Large intestine (tissue), 3 donors: ENCODE results near the gene AP3B1. TPM values are rescaled to one million over a fixed set of nuclear protein-coding genes. Genes with fewer than 3 reads are reported as not detected.

ENCODE experiments used
- DNase-seq, 2 donors: peaks; one replicate each; pipeline versions ENCODE4 v3.0.0 to v3.0.0-alpha.2; 2013
- H3K27ac ChIP-seq: one replicate; pipeline ENCODE4 v1.5.1; 2013; ENCODE audit warnings: low read length
- H3K27me3 ChIP-seq: 2 replicates; pipeline ENCODE4 v1.6.1; 2013; ENCODE audit warnings: low read length; ENCODE audit not compliant: control insufficient read depth, insufficient read depth
- H3K36me3 ChIP-seq: 2 replicates; pipeline ENCODE4 v1.6.1; 2013; ENCODE audit warnings: low read length; ENCODE audit not compliant: control insufficient read depth, insufficient read depth
- H3K4me1 ChIP-seq: one replicate; pipeline ENCODE4 v1.6.1; 2013; ENCODE audit warnings: low read length; ENCODE audit not compliant: control insufficient read depth, insufficient read depth
- H3K4me3 ChIP-seq: one replicate; pipeline ENCODE4 v1.5.1; 2013; ENCODE audit warnings: low read length
- H3K9me3 ChIP-seq: one replicate; pipeline ENCODE4 v1.6.1; 2013; ENCODE audit warnings: mild to moderate bottlenecking, low read depth, low read length, moderate library complexity; ENCODE audit not compliant: control insufficient read depth
- WGBS: methylation state at CpG from one replicate; pipeline ENCODE4 v1.1.5; 2013; ENCODE audit warnings: low lambda C conversion rate; ENCODE audit not compliant: insufficient coverage; 5-methylcytosine and 5-hydroxymethylcytosine counted together
- polyA plus RNA-seq: library from polyadenylated mRNA; unstranded; fragments of 120-200 nt; gene quantifications from one replicate; pipeline ENCODE4 v1.2.1, GENCODE V29; 2013

Gene AP3B1
- polyA plus RNA-seq, 1 donor, result 33.9 TPM

DNA sequence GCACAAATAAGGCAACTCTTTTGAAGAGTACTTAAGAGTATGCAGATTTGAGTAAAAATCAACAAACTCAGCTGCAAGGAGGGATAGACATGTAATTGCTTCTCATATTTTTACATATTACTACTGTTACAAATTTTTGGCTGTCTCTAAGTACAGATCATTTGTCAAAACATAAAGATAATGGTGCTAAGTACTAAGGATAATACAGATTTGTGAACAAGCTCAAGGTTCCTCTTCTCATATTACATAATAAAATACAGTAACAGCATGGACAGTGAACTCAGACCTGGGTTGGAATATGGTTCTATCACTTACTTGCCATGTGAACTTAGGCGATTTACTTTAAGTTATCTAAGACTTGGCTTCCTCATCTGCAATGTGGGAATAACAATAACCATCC, 168.0 kb downstream of the AP3B1 start:
- WGBS, result 100% methylated on average over 1 of the region's 1 CpG
- Histone ChIP-seq H3K27ac (no peak overlapping the region), H3K9me3 (no peaks in the 10 kb centered on the region), H3K36me3 (peaks cover 3% of the 10 kb centered on the region), H3K4me3 (no peak overlapping the region), H3K27me3 (no peaks in the 10 kb centered on the region), H3K4me1 (no peaks in the 10 kb centered on the region)
- DNase-seq, result no peak

DNA sequence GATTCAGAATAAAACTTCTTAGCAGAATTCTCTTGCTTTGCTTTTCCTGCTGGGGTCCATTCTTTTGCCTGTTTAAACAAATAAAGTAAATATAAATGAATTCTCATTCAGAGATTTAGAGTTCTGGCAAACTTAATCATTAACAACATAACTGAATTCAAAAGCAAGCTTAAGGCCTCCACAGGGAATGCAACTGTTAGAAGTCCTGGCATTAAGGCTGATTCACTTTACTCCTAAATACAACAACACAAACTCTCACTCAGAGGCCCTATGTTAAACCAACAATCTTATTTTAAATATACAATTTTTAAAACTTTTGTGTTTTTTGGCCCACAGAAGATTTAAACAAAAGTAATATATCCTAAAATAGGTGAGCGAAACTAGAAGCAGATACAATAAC, 178.3 kb downstream of the AP3B1 start:
- Histone ChIP-seq H3K9me3 (no peaks in the 10 kb centered on the region), H3K27ac (no peak overlapping the region), H3K4me3 (no peak overlapping the region), H3K27me3 (no peaks in the 10 kb centered on the region), H3K36me3 (peaks cover 16% of the 10 kb centered on the region), H3K4me1 (no peaks in the 10 kb centered on the region)
- no peak for DNase-seq
- WGBS, result 100% methylated on average over 1 of the region's 1 CpG

DNA sequence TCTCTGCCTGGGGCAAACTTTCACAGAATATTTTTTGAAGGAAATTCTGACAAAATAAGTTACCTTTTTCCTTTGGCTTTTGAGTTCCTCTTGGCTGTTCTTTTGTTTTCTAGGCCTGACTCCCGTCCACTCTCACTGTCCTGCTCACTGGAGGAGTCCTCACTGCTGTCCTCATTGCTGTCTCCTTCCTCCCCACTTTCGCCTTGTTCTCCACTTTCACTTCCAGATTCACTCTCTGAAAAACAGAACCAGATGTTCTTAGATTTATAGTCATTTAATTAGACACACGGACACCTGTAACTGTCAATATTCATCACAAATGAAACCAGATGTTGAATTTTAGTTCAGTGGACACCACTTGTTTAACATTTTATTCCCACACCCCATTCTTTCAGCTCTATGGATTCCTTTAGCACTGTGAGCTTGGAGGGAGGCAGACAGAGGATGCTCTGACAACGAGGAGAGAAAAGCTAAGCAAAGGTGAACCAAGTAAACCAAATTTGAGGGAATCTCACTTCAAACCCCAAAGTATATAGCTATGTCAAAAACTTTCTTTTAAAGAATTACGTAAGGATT, 180.7 kb downstream of the AP3B1 start:
- no peak for DNase-seq
- WGBS, result 98% methylated on average over 5 of the region's 5 CpGs
- Histone ChIP-seq H3K4me3 (no peak overlapping the region), H3K4me1 (no peaks in the 10 kb centered on the region), H3K9me3 (no peaks in the 10 kb centered on the region), H3K36me3 (peaks cover 22% of the 10 kb centered on the region), H3K27me3 (no peaks in the 10 kb centered on the region), H3K27ac (no peak overlapping the region)

DNA sequence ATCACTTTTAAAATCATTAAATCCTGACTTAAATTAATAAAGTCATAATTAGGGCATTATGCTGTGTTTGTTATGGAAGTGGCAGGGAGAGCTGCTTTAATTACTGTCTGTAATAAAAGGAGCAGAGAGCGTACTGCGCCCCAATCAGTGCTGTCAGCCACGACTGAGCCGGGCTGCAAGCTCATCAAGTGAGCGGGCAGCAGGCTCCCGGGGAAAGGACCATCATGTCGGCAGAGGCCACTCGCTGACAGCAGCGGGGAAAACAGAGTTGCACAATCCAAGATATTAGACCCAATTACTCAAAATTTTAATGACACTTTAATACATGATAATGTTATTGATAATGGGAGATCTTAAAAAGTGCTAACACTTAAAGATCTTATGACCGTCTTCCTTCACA, 181.6 kb downstream of the AP3B1 start:
- 100% methylated on average over 1 of the region's 10 CpGs for WGBS
- no peak for DNase-seq

DNA sequence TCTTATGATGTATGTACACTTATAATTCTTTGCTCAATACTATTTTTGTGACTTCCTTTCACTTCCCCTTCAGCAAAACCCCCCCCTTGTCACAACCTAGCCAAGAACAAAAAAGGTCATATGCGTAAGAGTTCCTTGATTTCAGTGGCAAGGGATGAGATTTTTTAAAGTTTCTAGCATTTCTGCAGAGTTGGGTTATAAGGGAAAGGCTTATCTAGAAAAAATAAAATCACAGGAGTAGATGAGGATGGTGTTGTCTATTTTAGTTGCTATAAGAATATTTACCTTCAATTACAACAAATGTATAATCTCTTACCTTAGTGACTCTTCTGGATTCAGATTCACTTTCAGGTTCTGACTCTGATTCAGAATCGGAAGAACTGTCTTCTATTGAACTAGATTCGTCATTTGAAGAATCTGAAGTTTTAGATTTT, 184.6 kb downstream of the AP3B1 start:
- H3K36me3 ChIP-seq, result peaks cover 25% of the 10 kb centered on the region
- no peaks in the 10 kb centered on the region for H3K9me3 ChIP-seq
- WGBS, result 96% methylated on average over 3 of the region's 3 CpGs
- no peak overlapping the region for H3K27ac ChIP-seq
- no peaks in the 10 kb centered on the region for H3K4me1 ChIP-seq
- DNase-seq, result no peak
- no peak overlapping the region for H3K4me3 ChIP-seq
- H3K27me3 ChIP-seq, result no peaks in the 10 kb centered on the region

More for the DNA sequence above, 181.6 kb downstream of the AP3B1 start:
- no peaks in the 10 kb centered on the region for H3K4me1 ChIP-seq
- H3K9me3 ChIP-seq, result no peaks in the 10 kb centered on the region
- no peak overlapping the region for H3K4me3 ChIP-seq
- no peaks in the 10 kb centered on the region for H3K27me3 ChIP-seq
- H3K36me3 ChIP-seq, result peaks cover 22% of the 10 kb centered on the region
- H3K27ac ChIP-seq, result no peak overlapping the region

DNA sequence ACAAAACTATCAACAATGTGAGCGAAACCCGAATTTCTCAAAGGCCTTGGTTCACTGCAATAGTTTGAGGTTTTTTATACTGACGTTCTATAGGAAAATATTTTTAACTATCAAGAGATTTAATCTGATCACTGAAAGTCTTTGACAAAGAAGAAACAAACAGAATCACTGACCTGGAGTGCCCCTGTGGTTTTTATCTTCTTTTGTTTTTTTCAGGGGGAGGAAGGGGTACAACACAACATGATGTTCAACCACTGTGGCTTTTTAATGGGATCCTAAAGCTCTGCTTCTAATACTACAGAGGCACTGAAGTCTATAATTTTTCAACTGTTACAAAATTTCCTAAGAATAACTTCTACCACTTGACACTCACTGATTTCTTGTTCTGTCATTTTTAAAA, 185.9 kb downstream of the AP3B1 start:
- Histone ChIP-seq H3K27me3 (no peaks in the 10 kb centered on the region), H3K36me3 (peaks cover 16% of the 10 kb centered on the region), H3K4me3 (no peak overlapping the region), H3K4me1 (no peaks in the 10 kb centered on the region), H3K9me3 (no peaks in the 10 kb centered on the region), H3K27ac (no peak overlapping the region)
- WGBS, result 100% methylated on average over 2 of the region's 3 CpGs
- no peak for DNase-seq

DNA sequence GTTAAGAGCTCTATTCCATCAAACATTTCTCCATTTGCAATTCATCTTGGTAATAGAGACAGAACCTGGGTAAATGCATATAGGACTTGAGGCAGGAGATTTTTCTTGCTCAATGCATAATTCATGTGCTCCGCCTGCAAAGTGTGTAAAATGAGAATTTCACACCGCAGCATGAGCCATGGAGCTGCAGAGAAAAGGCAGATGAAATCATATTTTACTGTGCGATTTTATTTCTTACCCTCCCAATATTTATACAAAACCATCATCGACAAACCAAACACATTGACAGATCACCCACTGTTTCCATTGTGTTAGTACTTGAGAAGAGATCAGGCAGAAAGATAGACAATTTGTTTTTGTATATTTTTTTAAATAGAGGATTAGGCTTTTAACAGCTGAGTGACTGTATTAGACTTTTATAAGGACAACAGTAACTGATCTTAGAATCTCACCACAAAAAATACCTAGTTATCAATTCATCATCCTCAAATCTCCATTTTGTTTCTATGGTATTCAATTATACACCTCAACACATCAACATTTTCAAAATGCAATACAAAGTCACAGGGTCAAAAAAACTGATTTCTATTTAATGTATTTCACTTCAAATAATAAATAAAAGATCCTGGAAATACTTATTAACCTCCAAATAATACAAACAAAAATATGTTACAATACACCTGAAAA, 191.1 kb downstream of the AP3B1 start:
- WGBS, result 86% methylated on average over 2 of the region's 4 CpGs
- Histone ChIP-seq H3K27ac (no peak overlapping the region), H3K27me3 (no peaks in the 10 kb centered on the region), H3K4me3 (no peak overlapping the region), H3K4me1 (no peaks in the 10 kb centered on the region), H3K9me3 (no peaks in the 10 kb centered on the region), H3K36me3 (peaks cover 24% of the 10 kb centered on the region)
- no peak for DNase-seq

DNA sequence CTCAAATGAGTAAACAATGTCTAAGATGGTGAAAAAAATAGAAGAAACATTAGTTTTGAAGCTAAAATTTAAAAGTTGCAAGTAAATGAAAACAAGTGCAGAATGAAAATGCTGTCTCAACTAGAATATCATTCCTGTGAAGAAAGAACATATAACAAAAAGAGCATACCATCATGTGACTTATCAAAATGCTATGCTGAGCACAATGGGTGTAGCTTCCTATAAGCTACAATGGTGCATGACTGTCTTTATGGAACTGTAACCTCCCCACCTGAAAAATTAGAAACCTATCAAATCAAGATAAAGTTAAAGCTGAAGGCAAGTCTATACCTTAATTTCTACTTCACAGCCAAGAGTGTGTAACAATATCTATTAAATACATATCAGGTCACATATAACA, 192.0 kb downstream of the AP3B1 start:
- peaks cover 24% of the 10 kb centered on the region for H3K36me3 ChIP-seq
- no peaks in the 10 kb centered on the region for H3K4me1 ChIP-seq
- no peaks in the 10 kb centered on the region for H3K27me3 ChIP-seq
- H3K4me3 ChIP-seq, result no peak overlapping the region
- no peak overlapping the region for H3K27ac ChIP-seq
- DNase-seq, result no peak
- H3K9me3 ChIP-seq, result no peaks in the 10 kb centered on the region

DNA sequence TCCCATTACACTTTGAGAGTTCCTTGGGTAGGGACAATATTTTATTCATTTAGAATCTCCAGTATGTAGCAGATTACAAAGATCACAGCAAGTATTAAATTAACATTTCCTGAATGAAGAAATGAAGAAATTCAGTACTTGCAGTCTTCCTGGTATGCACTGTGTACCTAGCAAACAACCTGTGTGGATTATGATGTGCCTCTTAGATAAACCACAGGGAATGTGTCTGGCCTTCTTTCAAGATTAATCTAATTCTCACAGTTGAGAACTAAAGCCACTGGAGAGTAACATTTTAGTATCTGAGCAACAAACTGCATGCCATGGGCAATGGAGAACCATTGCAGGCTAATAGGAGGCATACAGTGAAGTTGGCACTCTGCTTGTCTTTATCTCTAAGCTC, 199.4 kb downstream of the AP3B1 start:
- DNase-seq, result no peak
- Histone ChIP-seq H3K4me1 (no peaks in the 10 kb centered on the region), H3K9me3 (peaks cover 10% of the 10 kb centered on the region), H3K27ac (no peak overlapping the region), H3K36me3 (peaks cover 25% of the 10 kb centered on the region), H3K4me3 (no peak overlapping the region), H3K27me3 (no peaks in the 10 kb centered on the region)

DNA sequence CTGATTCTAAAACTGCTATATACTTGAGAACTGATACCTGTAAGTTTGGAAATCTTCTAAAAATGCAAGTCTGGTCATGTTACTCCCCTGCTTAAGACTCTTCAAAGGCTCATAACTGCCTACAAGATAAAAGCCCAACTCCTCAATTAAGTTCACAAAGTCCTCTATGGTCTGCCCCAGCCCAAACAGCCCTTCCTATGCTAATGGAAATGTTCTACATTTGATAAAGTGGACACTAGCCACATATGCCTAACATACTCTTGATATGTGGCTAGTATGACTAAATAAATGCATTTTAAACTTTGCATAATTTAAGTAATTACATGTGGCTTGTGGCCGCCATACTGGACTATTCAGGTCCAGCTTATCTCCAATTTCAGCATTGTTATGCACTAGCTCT, 204.5 kb downstream of the AP3B1 start:
- no peaks in the 10 kb centered on the region for H3K27me3 ChIP-seq
- no peak overlapping the region for H3K4me3 ChIP-seq
- H3K36me3 ChIP-seq, result peaks cover 21% of the 10 kb centered on the region
- 83% methylated on average over 1 of the region's 1 CpG for WGBS
- no peaks in the 10 kb centered on the region for H3K4me1 ChIP-seq
- no peak for DNase-seq
- no peak overlapping the region for H3K27ac ChIP-seq
- no peaks in the 10 kb centered on the region for H3K9me3 ChIP-seq

DNA sequence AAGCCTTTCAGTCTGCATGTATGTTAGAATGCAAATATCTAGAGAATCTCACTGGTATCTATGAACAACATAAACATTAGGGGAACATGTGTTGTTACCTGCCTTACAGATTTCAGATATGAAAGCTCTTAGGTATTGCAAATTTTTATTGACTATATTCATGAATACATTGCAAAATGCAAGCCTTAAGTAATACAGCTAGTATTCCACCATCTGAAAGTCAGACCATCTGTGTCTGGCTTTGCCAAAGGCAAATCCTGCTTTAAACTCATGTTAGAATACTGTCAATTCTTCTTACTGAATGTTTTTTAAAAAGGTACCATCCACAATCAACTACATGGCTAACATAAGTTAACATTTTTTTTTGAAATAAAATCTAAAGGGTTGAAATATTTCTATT, 215.6 kb downstream of the AP3B1 start:
- no peak overlapping the region for H3K27ac ChIP-seq
- H3K36me3 ChIP-seq, result no peaks in the 10 kb centered on the region
- no peak overlapping the region for H3K4me3 ChIP-seq
- no peak for DNase-seq
- H3K27me3 ChIP-seq, result no peaks in the 10 kb centered on the region
- no peaks in the 10 kb centered on the region for H3K9me3 ChIP-seq
- no peaks in the 10 kb centered on the region for H3K4me1 ChIP-seq
